GF-D8 (cell line): Measurements from ENCODE around the gene ACAP2.

Source experiments
- DNase-seq: peaks from one replicate; lab custom pipeline; 2025; lab: John Stamatoyannopoulos, UW

ACAP2 gene

GRCh38 chr3:195259475-195260279 is 183.1 kb downstream of the ACAP2 start:
- DNase-seq = peak; percentile 94

GRCh38 chr3:195259154-195259474 is 183.7 kb downstream of the ACAP2 start:
- peak; percentile 13 for DNase-seq

- no peak for DNase-seq
Measured at GRCh38 chr3:195258449-195259153, 184.2 kb downstream of the ACAP2 start.

- no peak for DNase-seq
Measured at GRCh38 chr3:195257454-195258448, 185.1 kb downstream of the ACAP2 start.

GRCh38 chr3:195256639-195257453 is 186.0 kb downstream of the ACAP2 start:
- no peak for DNase-seq

GRCh38 chr3:195255571-195256501 is 187.0 kb downstream of the ACAP2 start:
- no peak for DNase-seq

- DNase-seq = no peak
Measured at GRCh38 chr3:195255176-195255500, 187.7 kb downstream of the ACAP2 start.

- DNase-seq = no peak
Measured at GRCh38 chr3:195254454-195255175, 188.2 kb downstream of the ACAP2 start.

GRCh38 chr3:195253923-195254432 is 188.8 kb downstream of the ACAP2 start:
- no peak for DNase-seq

- DNase-seq = no peak
Measured at GRCh38 chr3:195251336-195252065, 191.3 kb downstream of the ACAP2 start.

- DNase-seq = no peak
Measured at GRCh38 chr3:195250473-195251251, 192.2 kb downstream of the ACAP2 start.

- no peak for DNase-seq
Measured at GRCh38 chr3:195249858-195250464, 192.9 kb downstream of the ACAP2 start.

GRCh38 chr3:195249057-195249770 is 193.6 kb downstream of the ACAP2 start:
- DNase-seq = no peak

- no peak for DNase-seq
Measured at GRCh38 chr3:195248281-195248680, 194.5 kb downstream of the ACAP2 start.

GRCh38 chr3:195247863-195248189 is 195.0 kb downstream of the ACAP2 start:
- DNase-seq = no peak

- no peak for DNase-seq
Measured at GRCh38 chr3:195247086-195247862, 195.5 kb downstream of the ACAP2 start.
